ACC112 (cell line): ENCODE data around the gene CLCN5.
"Not testable (repeated sequence)": the region's sequence is repeated elsewhere in the genome, so short reads cannot be mapped to it uniquely, and the experiment has no call there.

ENCODE experiments used
- H2AFZ ChIP-seq: fragments of 200-600 bp; sonication (generic); one replicate; pipeline ENCODE4 v1.6.0; 2017; ENCODE audit warnings: antibody characterized with exemption, low read length; ENCODE audit not compliant: unreplicated experiment
- H3K27ac ChIP-seq: fragments of 200-600 bp; sonication (generic); 2 replicates; pipeline ENCODE4 v1.5.1; 2014; ENCODE audit warnings: low read depth, mild to moderate bottlenecking, antibody characterized with exemption, low read length, moderate library complexity
- H3K27me3 ChIP-seq: fragments of 200-600 bp; sonication (generic); 2 replicates; pipeline ENCODE4 v1.6.1; 2014; ENCODE audit warnings: mild to moderate bottlenecking, antibody characterized with exemption, low read length, moderate library complexity, mixed read lengths; ENCODE audit not compliant: insufficient read depth
- H3K36me3 ChIP-seq: fragments of 200-600 bp; sonication (generic); 2 replicates; pipeline ENCODE4 v1.6.1; 2016; ENCODE audit warnings: mild to moderate bottlenecking, antibody characterized with exemption, low read length, moderate library complexity, mixed read lengths; ENCODE audit not compliant: insufficient read depth
- H3K4me1 ChIP-seq: fragments of 200-600 bp; sonication (generic); one replicate; pipeline ENCODE4 v1.6.1; 2016; ENCODE audit warnings: low read length, mixed read lengths; ENCODE audit not compliant: insufficient read depth, unreplicated experiment, control insufficient read depth
- H3K4me3 ChIP-seq: fragments of 200-600 bp; sonication (generic); 2 replicates; pipeline ENCODE4 v1.5.1; 2014; ENCODE audit warnings: mild to moderate bottlenecking, low read depth, low read length
- H3K79me2 ChIP-seq: fragments of 200-600 bp; sonication (generic); one replicate; pipeline ENCODE4 v1.6.0; 2016; ENCODE audit warnings: low read length; ENCODE audit not compliant: control insufficient read depth, unreplicated experiment, insufficient read depth

Gene CLCN5

GRCh38 chrX:49995795-49996455 lies 73.5 kb downstream of the CLCN5 start:
- H3K4me3 ChIP-seq, result 0 out of 2 replicates have a peak overlapping the region, but pooled peaks have one; percentile 45
- H3K27ac ChIP-seq, result peak overlapping the region; percentile 63
- no peak overlapping the region for H2AFZ ChIP-seq
- no peaks in the 10 kb centered on the region for H3K79me2 ChIP-seq
- peaks cover 12% of the 10 kb centered on the region for H3K4me1 ChIP-seq
- H3K36me3 ChIP-seq, result no peaks in the 10 kb centered on the region
- H3K27me3 ChIP-seq, result no peaks in the 10 kb centered on the region

- H3K4me1 ChIP-seq, result peaks cover 12% of the 10 kb centered on the region
- H2AFZ ChIP-seq, result no peak overlapping the region
- no peaks in the 10 kb centered on the region for H3K27me3 ChIP-seq
- no peaks in the 10 kb centered on the region for H3K36me3 ChIP-seq
- H3K27ac ChIP-seq, result no peak overlapping the region
- no peak overlapping the region for H3K4me3 ChIP-seq
- H3K79me2 ChIP-seq, result no peaks in the 10 kb centered on the region
Observed at GRCh38 chrX:49996474-49996873, 74.1 kb downstream of the CLCN5 start.

DNA sequence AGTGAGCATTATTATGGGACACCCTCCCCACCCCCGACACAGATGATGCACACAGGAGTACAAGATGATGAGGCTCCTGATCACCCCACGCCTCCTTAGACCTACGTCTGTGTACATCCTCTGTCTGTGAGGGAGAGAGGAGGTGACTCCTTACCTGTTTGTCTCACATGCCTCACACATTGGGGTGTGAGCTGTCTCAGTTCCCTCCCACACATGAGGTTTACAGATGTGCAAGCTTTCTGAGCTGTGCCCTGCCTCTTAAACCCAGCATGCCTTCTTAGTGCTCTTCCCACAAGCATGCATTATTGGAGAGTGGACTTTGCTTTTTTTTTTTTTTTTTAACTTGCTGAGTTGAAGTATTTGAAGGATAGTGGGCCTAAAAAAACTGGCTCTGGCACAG lies 76.7 kb downstream of the CLCN5 start:
- Histone ChIP-seq H2AFZ (no peak overlapping the region), H3K4me3 (no peak overlapping the region), H3K36me3 (no peaks in the 10 kb centered on the region), H3K79me2 (no peaks in the 10 kb centered on the region), H3K27me3 (no peaks in the 10 kb centered on the region), H3K4me1 (peaks cover 12% of the 10 kb centered on the region), H3K27ac (no peak overlapping the region)

- Histone ChIP-seq H3K4me1 (no peaks in the 10 kb centered on the region), H2AFZ (no peak overlapping the region), H3K79me2 (no peaks in the 10 kb centered on the region), H3K36me3 (no peaks in the 10 kb centered on the region), H3K27ac (no peak overlapping the region), H3K27me3 (no peaks in the 10 kb centered on the region), H3K4me3 (no peak overlapping the region)
Observed at GRCh38 chrX:50000937-50001542, 78.6 kb downstream of the CLCN5 start.

GRCh38 chrX:50002067-50002714 lies 79.8 kb downstream of the CLCN5 start:
- H3K4me1 ChIP-seq, result no peaks in the 10 kb centered on the region
- H3K79me2 ChIP-seq, result no peaks in the 10 kb centered on the region
- H2AFZ ChIP-seq, result no peak overlapping the region
- no peak overlapping the region for H3K4me3 ChIP-seq
- H3K36me3 ChIP-seq, result no peaks in the 10 kb centered on the region
- no peaks in the 10 kb centered on the region for H3K27me3 ChIP-seq
- H3K27ac ChIP-seq, result no peak overlapping the region

- no peak overlapping the region for H3K27ac ChIP-seq
- H2AFZ ChIP-seq, result no peak overlapping the region
- H3K36me3 ChIP-seq, result no peaks in the 10 kb centered on the region
- H3K4me3 ChIP-seq, result no peak overlapping the region
- no peaks in the 10 kb centered on the region for H3K4me1 ChIP-seq
- no peaks in the 10 kb centered on the region for H3K79me2 ChIP-seq
- no peaks in the 10 kb centered on the region for H3K27me3 ChIP-seq
Observed at GRCh38 chrX:50003467-50003866, 81.1 kb downstream of the CLCN5 start.

DNA sequence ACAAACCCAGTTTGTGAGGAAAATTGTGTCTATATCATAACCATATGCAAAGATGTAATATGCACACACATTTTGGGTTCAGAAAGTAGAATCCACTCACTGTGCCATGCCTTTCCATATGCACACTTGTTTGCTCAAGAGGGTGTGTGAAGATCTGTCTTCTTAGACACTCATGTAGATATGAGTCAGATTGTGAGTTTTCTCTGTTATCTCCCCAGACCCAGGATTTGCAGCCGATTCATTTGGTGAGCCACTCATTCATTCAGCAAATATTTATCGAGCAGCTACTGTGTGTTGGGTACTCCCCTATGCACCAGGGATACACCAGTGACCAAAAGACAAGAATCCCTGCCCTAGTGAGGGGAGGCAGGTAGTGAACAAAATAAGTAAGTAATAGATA lies 81.5 kb downstream of the CLCN5 start:
- no peaks in the 10 kb centered on the region for H3K27me3 ChIP-seq
- H3K27ac ChIP-seq, result no peak overlapping the region
- H3K4me1 ChIP-seq, result no peaks in the 10 kb centered on the region
- no peaks in the 10 kb centered on the region for H3K36me3 ChIP-seq
- no peak overlapping the region for H3K4me3 ChIP-seq
- H3K79me2 ChIP-seq, result no peaks in the 10 kb centered on the region
- H2AFZ ChIP-seq, result no peak overlapping the region

DNA sequence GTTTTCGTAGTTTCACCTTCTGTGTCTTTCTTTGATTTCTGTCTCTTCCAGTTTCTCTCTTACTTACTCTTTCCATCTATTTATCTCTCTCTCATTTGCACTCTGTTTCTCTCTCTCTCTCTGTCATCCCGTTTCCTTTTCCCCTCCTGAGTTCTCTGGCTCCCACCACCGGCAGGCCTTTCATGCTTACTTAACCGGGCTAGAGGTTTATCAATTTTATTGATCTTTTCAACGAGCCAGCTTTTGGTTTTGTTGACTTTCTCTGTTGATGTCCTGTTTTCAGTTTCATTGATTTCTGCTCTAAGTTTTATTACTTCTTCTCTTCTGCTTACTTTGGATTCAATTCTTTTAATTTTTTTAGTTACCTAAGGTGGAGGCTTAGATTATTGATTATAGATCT lies 103.2 kb downstream of the CLCN5 start:
- not testable (repeated sequence) for H3K79me2 ChIP-seq, H3K4me1 ChIP-seq, H2AFZ ChIP-seq, H3K27me3 ChIP-seq, H3K36me3 ChIP-seq, H3K27ac ChIP-seq, H3K4me3 ChIP-seq

GRCh38 chrX:50035126-50035525 lies 112.7 kb downstream of the CLCN5 start:
- H3K27me3 ChIP-seq, result no peaks in the 10 kb centered on the region
- no peak overlapping the region for H3K27ac ChIP-seq
- H3K36me3 ChIP-seq, result no peaks in the 10 kb centered on the region
- H3K4me1 ChIP-seq, result peaks cover 8% of the 10 kb centered on the region
- H3K79me2 ChIP-seq, result no peaks in the 10 kb centered on the region
- no peak overlapping the region for H3K4me3 ChIP-seq
- H2AFZ ChIP-seq, result no peak overlapping the region

DNA sequence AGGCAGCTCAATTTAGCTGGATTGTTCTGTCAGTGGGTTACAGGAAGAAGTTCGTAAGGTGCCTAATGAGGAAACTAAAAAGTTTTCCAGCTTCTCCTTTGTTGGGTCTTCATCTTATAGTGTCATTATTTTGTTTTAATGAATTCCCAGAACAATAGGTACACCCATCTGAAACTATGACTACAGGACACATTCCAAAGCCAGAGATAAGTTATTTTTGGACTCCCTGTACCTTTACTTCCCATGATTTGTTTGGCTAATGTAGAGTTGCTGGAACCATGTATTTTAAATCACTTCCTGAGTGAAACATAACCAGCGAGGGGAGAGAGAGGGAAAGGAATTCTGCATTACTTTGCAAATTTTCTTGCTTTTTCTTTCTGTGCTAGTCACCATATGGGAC lies 114.0 kb downstream of the CLCN5 start:
- H3K36me3 ChIP-seq, result no peaks in the 10 kb centered on the region
- H3K4me3 ChIP-seq, result peak overlapping the region; percentile 72
- peaks cover 8% of the 10 kb centered on the region for H3K4me1 ChIP-seq
- peak overlapping the region; percentile 38 for H2AFZ ChIP-seq
- no peak overlapping the region for H3K27ac ChIP-seq
- H3K79me2 ChIP-seq, result no peaks in the 10 kb centered on the region
- H3K27me3 ChIP-seq, result no peaks in the 10 kb centered on the region

DNA sequence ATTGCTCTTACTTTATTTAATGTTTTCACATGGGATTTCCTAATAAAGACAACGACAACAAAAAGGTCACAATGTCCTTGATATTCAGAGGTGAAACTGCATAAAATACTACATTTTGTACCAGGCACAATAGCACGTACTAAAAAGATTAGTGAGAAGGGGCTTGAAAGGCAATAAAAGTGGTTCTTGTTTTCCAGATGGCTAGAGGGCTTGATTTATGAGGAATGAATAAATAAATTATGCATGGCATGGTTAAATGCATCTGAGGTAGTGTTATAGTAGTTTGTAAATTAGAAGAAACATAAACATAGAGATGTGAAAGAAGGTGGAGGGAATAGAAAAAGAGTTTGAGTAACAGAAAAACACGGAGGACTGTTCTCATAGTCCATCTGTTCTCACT lies 123.4 kb downstream of the CLCN5 start:
- Histone ChIP-seq H3K4me3 (no peak overlapping the region), H3K36me3 (no peaks in the 10 kb centered on the region), H3K4me1 (no peaks in the 10 kb centered on the region), H3K79me2 (no peaks in the 10 kb centered on the region), H3K27ac (no peak overlapping the region), H3K27me3 (no peaks in the 10 kb centered on the region), H2AFZ (no peak overlapping the region)
